ENCODE measurements around the gene GDF7. TPM values are rescaled to one million over a fixed set of nuclear protein-coding genes. Genes with fewer than 3 reads are reported as not detected.
A peak's percentile ranks its signal among the peaks of the same experiment; 100 is the strongest.

Gene GDF7
- total RNA-seq, 1 experiment from 2014 or later, result 0.02 TPM

GRCh38 chr2:20642055-20642971 lies 24.6 kb upstream of the GDF7 start:
- H3K9me3 ChIP-seq (ENCODE audit: control insufficient read depth in 1 of 2, insufficient read depth in 1 of 2, low read depth in 1 of 2, low read length in 2 of 2), result no peaks in the 10 kb centered on the region
- ChIA-PET CTCF (interaction anchor here (1.2 to 3.3 kb wide), 17 partner anchors 8 to 351 kb away, joined by 3 to 25 read pairs (median 7); partner anchors contain the start of genes HS1BP3 and RHOB), RAD21 (ENCODE audit: low non-redundant PET in 1 of 2, low total read pairs in 2 of 2, uncharacterized antibody in 2 of 2, unreplicated experiment in 2 of 2) (interaction anchor here (0.6 to 1.8 kb wide), 5 partner anchors 200 to 246 kb away, joined by 3 to 10 read pairs (median 3); no protein-coding TSS in a partner anchor), POLR2A (interaction anchor here (0.8 to 2.9 kb wide), 3 partner anchors 195 to 201 kb away, joined by 3 to 19 read pairs (median 8); partner anchors contain the start of gene RHOB)
- no peaks in the 10 kb centered on the region; a peak in 1 of 4 replicates for H3K4me1 ChIP-seq (ENCODE audit: control insufficient read depth in 1 of 2, insufficient read depth in 2 of 2, low read length in 2 of 2)
- no peak overlapping the region for H2AFZ ChIP-seq (ENCODE audit: low read depth, low read length, poor library complexity, severe bottlenecking)
- H3K4me2 ChIP-seq (ENCODE audit: low read length), result no peak overlapping the region
- H4K20me1 ChIP-seq (ENCODE audit: insufficient read depth), result no peaks in the 10 kb centered on the region
- no peaks in the 10 kb centered on the region for H3K27me3 ChIP-seq (ENCODE audit: insufficient read depth, low read length)
- no TSS peak for BruUV-seq (replicated peaks)
- H3K4me3 ChIP-seq (replicated peaks in 1 of 2; ENCODE audit: low read depth in 1 of 2, low read length in 2 of 2), result no peak overlapping the region
- ATAC-seq, result peak; percentile 99
- no peaks in the 10 kb centered on the region for H3K79me2 ChIP-seq (ENCODE audit: insufficient read depth, low read length)
- no peak overlapping the region for H3K27ac ChIP-seq (ENCODE audit: low read depth, low read length)
- peak; percentile 16 for DNase-seq (ENCODE audit: low read depth, low spot score)
- no peaks in the 10 kb centered on the region for H3K9me2 ChIP-seq (ENCODE audit: insufficient read depth)
- TF ChIP-seq CEBPB (IDR thresholded peaks at IDR 0.05; ENCODE audit: low read depth) (no peak), YY1 (IDR thresholded peaks at IDR 0.05; ENCODE audit: extremely low read depth, insufficient replicate concordance, low read depth, low read length) (no peak), RAD21 (IDR thresholded peaks at IDR 0.05; ENCODE audit: low read depth) (peak; percentile 94)
- TF ChIP-seq, protein P1, sequence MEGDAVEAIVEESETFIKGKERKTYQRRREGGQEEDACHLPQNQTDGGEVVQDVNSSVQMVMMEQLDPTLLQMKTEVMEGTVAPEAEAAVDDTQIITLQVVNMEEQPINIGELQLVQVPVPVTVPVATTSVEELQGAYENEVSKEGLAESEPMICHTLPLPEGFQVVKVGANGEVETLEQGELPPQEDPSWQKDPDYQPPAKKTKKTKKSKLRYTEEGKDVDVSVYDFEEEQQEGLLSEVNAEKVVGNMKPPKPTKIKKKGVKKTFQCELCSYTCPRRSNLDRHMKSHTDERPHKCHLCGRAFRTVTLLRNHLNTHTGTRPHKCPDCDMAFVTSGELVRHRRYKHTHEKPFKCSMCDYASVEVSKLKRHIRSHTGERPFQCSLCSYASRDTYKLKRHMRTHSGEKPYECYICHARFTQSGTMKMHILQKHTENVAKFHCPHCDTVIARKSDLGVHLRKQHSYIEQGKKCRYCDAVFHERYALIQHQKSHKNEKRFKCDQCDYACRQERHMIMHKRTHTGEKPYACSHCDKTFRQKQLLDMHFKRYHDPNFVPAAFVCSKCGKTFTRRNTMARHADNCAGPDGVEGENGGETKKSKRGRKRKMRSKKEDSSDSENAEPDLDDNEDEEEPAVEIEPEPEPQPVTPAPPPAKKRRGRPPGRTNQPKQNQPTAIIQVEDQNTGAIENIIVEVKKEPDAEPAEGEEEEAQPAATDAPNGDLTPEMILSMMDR (IDR thresholded peaks at IDR 0.05 in 2 of 3, conservative IDR thresholded peaks at IDR 0.05 in 1 of 3; ENCODE audit: borderline replicate concordance in 1 of 3, insufficient read depth in 1 of 3, low read depth in 2 of 3, low read length in 2 of 3), result peak; percentile 86 to 96 (median 90)
- intact Hi-C loops (cut with micrococcal nuclease), result loop anchor here (1.0 to 5.0 kb wide), 4 partner anchors 199 to 685 kb away; no protein-coding TSS in a partner anchor
- H3K9ac ChIP-seq (ENCODE audit: low read length), result no peak overlapping the region
- peaks cover 0 to 3% of the 10 kb centered on the region in 2 experiments; a peak in 1 of 4 replicates for H3K36me3 ChIP-seq (ENCODE audit: control insufficient read depth in 1 of 2, insufficient read depth in 2 of 2, low read length in 2 of 2)
